Activated T-cell treated with anti-CD3 and anti-CD28 coated beads, Interleukin-2, amount 50 U/mL, for 24 hours (primary cell): ENCODE data around the gene IMPDH2.
A peak's percentile ranks its signal among the peaks of the same experiment; 100 is the strongest.

ENCODE experiments used
- DNase-seq: peaks from one replicate; pipeline ENCODE4 v3.0.0-alpha.2; 2020
- H3K27ac Mint-ChIP-seq: 2 replicates; pipeline ENCODE4 v1.8.0; 2020; ENCODE audit warnings: mild to moderate bottlenecking, mixed read lengths
- H3K27me3 Mint-ChIP-seq: 2 replicates; pipeline ENCODE4 v1.8.0; 2020; ENCODE audit warnings: mixed read lengths
- H3K36me3 Mint-ChIP-seq: 2 replicates; pipeline ENCODE4 v1.8.0; 2020; ENCODE audit warnings: low read depth, mixed read lengths
- H3K4me1 Mint-ChIP-seq: 2 replicates; pipeline ENCODE4 v1.8.0; 2020; ENCODE audit warnings: low read depth, mixed read lengths
- H3K4me3 Mint-ChIP-seq: 2 replicates; pipeline ENCODE4 v1.8.0; 2020; ENCODE audit warnings: mild to moderate bottlenecking, moderate library complexity, mixed read lengths
- H3K9me3 Mint-ChIP-seq: 2 replicates; pipeline ENCODE4 v1.8.0; 2020; ENCODE audit warnings: mixed read lengths

Gene IMPDH2

GRCh38 chr3:49028673-49029562 is at the start of gene IMPDH2:
IMPDH2 (minus strand) TSS chr3:49029398; CDS start chr3:49029350, 48 bp downstream.
- H3K36me3 Mint-ChIP-seq = peaks cover 100% of the 10 kb centered on the region
- H3K4me1 Mint-ChIP-seq = peaks cover 57% of the 10 kb centered on the region

GRCh38 chr3:49076646-49077045 is 47.4 kb upstream of the IMPDH2 start:
- Mint-ChIP-seq H3K36me3 (peaks cover 82% of the 10 kb centered on the region), H3K4me1 (peaks cover 16% of the 10 kb centered on the region), H3K27ac (peak overlapping the region; percentile 44), H3K27me3 (no peaks in the 10 kb centered on the region), H3K9me3 (no peaks in the 10 kb centered on the region), H3K4me3 (no peak overlapping the region)
- DNase-seq = no peak

More at GRCh38 chr3:49028673-49029562, at the start of gene IMPDH2:
- Mint-ChIP-seq H3K4me3 (peak within 1 kb of the TSS; percentile 90), H3K9me3 (no peaks in the 10 kb centered on the region), H3K27ac (peak within 1 kb of the TSS; percentile 96), H3K27me3 (no peaks in the 10 kb centered on the region)
- peak; percentile 97 for DNase-seq

GRCh38 chr3:49076116-49076515 is 46.9 kb upstream of the IMPDH2 start:
- H3K4me1 Mint-ChIP-seq = peaks cover 11% of the 10 kb centered on the region
- no peak overlapping the region for H3K27ac Mint-ChIP-seq
- no peaks in the 10 kb centered on the region for H3K27me3 Mint-ChIP-seq
- no peak for DNase-seq
- peaks cover 84% of the 10 kb centered on the region for H3K36me3 Mint-ChIP-seq
- no peak overlapping the region for H3K4me3 Mint-ChIP-seq
- H3K9me3 Mint-ChIP-seq = no peaks in the 10 kb centered on the region

- Mint-ChIP-seq H3K27me3 (no peaks in the 10 kb centered on the region), H3K4me3 (no peak overlapping the region)
Measured at GRCh38 chr3:49058011-49058410, 28.8 kb upstream of the IMPDH2 start.

GRCh38 chr3:49057268-49057667 is 28.1 kb upstream of the IMPDH2 start:
- H3K4me3 Mint-ChIP-seq = no peak overlapping the region
- H3K36me3 Mint-ChIP-seq = peaks cover 87% of the 10 kb centered on the region
- H3K4me1 Mint-ChIP-seq = peaks cover 4% of the 10 kb centered on the region
- H3K9me3 Mint-ChIP-seq = no peaks in the 10 kb centered on the region
- no peaks in the 10 kb centered on the region for H3K27me3 Mint-ChIP-seq
- no peak overlapping the region for H3K27ac Mint-ChIP-seq
- DNase-seq = no peak

More at GRCh38 chr3:49058011-49058410, 28.8 kb upstream of the IMPDH2 start:
- no peak for DNase-seq
- H3K4me1 Mint-ChIP-seq = peaks cover 4% of the 10 kb centered on the region
- no peak overlapping the region for H3K27ac Mint-ChIP-seq
- peaks cover 90% of the 10 kb centered on the region for H3K36me3 Mint-ChIP-seq
- H3K9me3 Mint-ChIP-seq = no peaks in the 10 kb centered on the region

GRCh38 chr3:49054344-49054862 is 25.2 kb upstream of the IMPDH2 start:
- H3K27ac Mint-ChIP-seq = peak overlapping the region; percentile 15
- no peak overlapping the region for H3K4me3 Mint-ChIP-seq
- peaks cover 4% of the 10 kb centered on the region for H3K4me1 Mint-ChIP-seq
- DNase-seq = no peak
- no peaks in the 10 kb centered on the region for H3K9me3 Mint-ChIP-seq
- H3K27me3 Mint-ChIP-seq = no peaks in the 10 kb centered on the region
- peaks cover 86% of the 10 kb centered on the region for H3K36me3 Mint-ChIP-seq

- DNase-seq = no peak
- H3K4me1 Mint-ChIP-seq = peaks cover 4% of the 10 kb centered on the region
- no peak overlapping the region for H3K4me3 Mint-ChIP-seq
- H3K9me3 Mint-ChIP-seq = no peaks in the 10 kb centered on the region
- no peaks in the 10 kb centered on the region for H3K27me3 Mint-ChIP-seq
- peaks cover 81% of the 10 kb centered on the region for H3K36me3 Mint-ChIP-seq
- H3K27ac Mint-ChIP-seq = peak overlapping the region; percentile 38
Measured at GRCh38 chr3:49053543-49053942, 24.3 kb upstream of the IMPDH2 start.

GRCh38 chr3:49035281-49035680 is 6.1 kb upstream of the IMPDH2 start:
- Mint-ChIP-seq H3K27me3 (no peaks in the 10 kb centered on the region), H3K4me3 (no peak overlapping the region), H3K4me1 (no peaks in the 10 kb centered on the region), H3K36me3 (peaks cover 79% of the 10 kb centered on the region), H3K27ac (peak overlapping the region; percentile 52), H3K9me3 (no peaks in the 10 kb centered on the region)
- DNase-seq = no peak

- no peak for DNase-seq
- Mint-ChIP-seq H3K4me1 (peaks cover 4% of the 10 kb centered on the region), H3K27ac (peak overlapping the region; percentile 45), H3K36me3 (peaks cover 79% of the 10 kb centered on the region), H3K9me3 (no peaks in the 10 kb centered on the region), H3K27me3 (no peaks in the 10 kb centered on the region), H3K4me3 (no peak overlapping the region)
Measured at GRCh38 chr3:49034650-49035049, 5.5 kb upstream of the IMPDH2 start.

GRCh38 chr3:49032646-49033304 is 3.6 kb upstream of the IMPDH2 start:
- Mint-ChIP-seq H3K36me3 (peaks cover 95% of the 10 kb centered on the region), H3K4me1 (peaks cover 19% of the 10 kb centered on the region), H3K27ac (peak overlapping the region; percentile 66), H3K27me3 (no peaks in the 10 kb centered on the region), H3K4me3 (no peak overlapping the region), H3K9me3 (no peaks in the 10 kb centered on the region)
- DNase-seq = no peak

- DNase-seq = no peak
- Mint-ChIP-seq H3K27me3 (no peaks in the 10 kb centered on the region), H3K4me1 (peaks cover 43% of the 10 kb centered on the region), H3K27ac (peak overlapping the region; percentile 83), H3K36me3 (peaks cover 99% of the 10 kb centered on the region), H3K9me3 (no peaks in the 10 kb centered on the region), H3K4me3 (no peak overlapping the region)
Measured at GRCh38 chr3:49030321-49030720, 1.1 kb upstream of the IMPDH2 start.

- Mint-ChIP-seq H3K4me3 (peak overlapping the region; percentile 90), H3K9me3 (no peaks in the 10 kb centered on the region)
Measured at GRCh38 chr3:49029563-49029884, 326 bp upstream of the IMPDH2 start.

GRCh38 chr3:49028298-49028672 is 913 bp downstream of the IMPDH2 start:
- H3K4me3 Mint-ChIP-seq = peak overlapping the region; percentile 90
- H3K36me3 Mint-ChIP-seq = peaks cover 100% of the 10 kb centered on the region
- H3K9me3 Mint-ChIP-seq = no peaks in the 10 kb centered on the region
- DNase-seq = no peak
- H3K27ac Mint-ChIP-seq = peak overlapping the region; percentile 96
- H3K27me3 Mint-ChIP-seq = no peaks in the 10 kb centered on the region
- H3K4me1 Mint-ChIP-seq = peaks cover 62% of the 10 kb centered on the region

More at GRCh38 chr3:49029563-49029884, 326 bp upstream of the IMPDH2 start:
- DNase-seq = no peak
- no peaks in the 10 kb centered on the region for H3K27me3 Mint-ChIP-seq
- peak overlapping the region; percentile 96 for H3K27ac Mint-ChIP-seq
- peaks cover 99% of the 10 kb centered on the region for H3K36me3 Mint-ChIP-seq
- H3K4me1 Mint-ChIP-seq = peaks cover 51% of the 10 kb centered on the region

- Mint-ChIP-seq H3K27me3 (no peaks in the 10 kb centered on the region), H3K4me3 (peak overlapping the region; percentile 90), H3K4me1 (peaks cover 68% of the 10 kb centered on the region), H3K27ac (peak overlapping the region; percentile 96), H3K36me3 (peaks cover 100% of the 10 kb centered on the region), H3K9me3 (no peaks in the 10 kb centered on the region)
- DNase-seq = no peak
Measured at GRCh38 chr3:49027634-49028033, 1.6 kb downstream of the IMPDH2 start.

GRCh38 chr3:49026536-49026935 is 2.7 kb downstream of the IMPDH2 start:
- peaks cover 68% of the 10 kb centered on the region for H3K4me1 Mint-ChIP-seq
- H3K27me3 Mint-ChIP-seq = no peaks in the 10 kb centered on the region
- peaks cover 94% of the 10 kb centered on the region for H3K36me3 Mint-ChIP-seq
- H3K4me3 Mint-ChIP-seq = peak overlapping the region; percentile 90
- DNase-seq = no peak
- H3K27ac Mint-ChIP-seq = peak overlapping the region; percentile 96
- no peaks in the 10 kb centered on the region for H3K9me3 Mint-ChIP-seq
